HG03571 (cell line): Measurements from ENCODE around the gene CTSW.

Source experiments
- ATAC-seq: cut with Tn5 transposase; IDR thresholded peaks from one replicate; pipeline ENCODE4 v1.9.1; 2021; ENCODE audit not compliant: unreplicated experiment

Gene CTSW

GRCh38 chr11:65925397-65925796 lies 45.8 kb downstream of the CTSW start:
- no peak for ATAC-seq

GRCh38 chr11:65927904-65928397 lies 48.3 kb downstream of the CTSW start:
- ATAC-seq, result no peak

- ATAC-seq, result no peak
These were observed 49.0 kb downstream of the CTSW start for GRCh38 chr11:65928667-65929066.

- no peak for ATAC-seq
These were observed 52.3 kb downstream of the CTSW start for GRCh38 chr11:65931773-65932557.

GRCh38 chr11:65932558-65932919 lies 52.9 kb downstream of the CTSW start:
- no peak for ATAC-seq
